Astrocyte of the spinal cord (primary cell): ENCODE results near the gene DDX52.

Source experiments
- DNase-seq: peaks from one replicate; pipeline ENCODE4 v3.0.0; 2011; ENCODE audit warnings: low read depth, low spot score
- H3K4me3 ChIP-seq: 2 replicates; pipeline ENCODE4 v1.5.1; 2011; ENCODE audit warnings: low read depth, mild to moderate bottlenecking, low read length, moderate library complexity
- CTCF ChIP-seq: IDR thresholded peaks from 2 replicates; pipeline ENCODE4 v1.5.1; 2012; ENCODE audit warnings: low read depth, mild to moderate bottlenecking, low read length, inconsistent platforms
- in situ Hi-C: cut with HindIII; loops from 2 replicates; pipeline ENCODE4 v1.10.0; 2017; ENCODE audit warnings: low sequenced_read_pairs

The DDX52 gene

GRCh38 chr17:37604556-37604955 is 38.7 kb downstream of the DDX52 start:
- in situ Hi-C loops: no loop called here
- H3K4me3 ChIP-seq: no peak overlapping the region

GRCh38 chr17:37598145-37598544 is 45.1 kb downstream of the DDX52 start:
- no peak for TF ChIP-seq CTCF
- no peak for DNase-seq
- in situ Hi-C loops: no loop called here
- H3K4me3 ChIP-seq: no peak overlapping the region

More at GRCh38 chr17:37604556-37604955, 38.7 kb downstream of the DDX52 start:
- TF ChIP-seq CTCF: no peak
- no peak for DNase-seq

- H3K4me3 ChIP-seq: no peak overlapping the region
- DNase-seq: no peak
- TF ChIP-seq CTCF: no peak
- in situ Hi-C loops: no loop called here
Measured at GRCh38 chr17:37592291-37592690, 51.0 kb downstream of the DDX52 start.

- in situ Hi-C loops: no loop called here
- H3K4me3 ChIP-seq: no peak overlapping the region
- no peak for TF ChIP-seq CTCF
- no peak for DNase-seq
Measured at GRCh38 chr17:37585066-37585465, 58.2 kb downstream of the DDX52 start.

- in situ Hi-C loops: no loop called here
- no peak for DNase-seq
- H3K4me3 ChIP-seq: no peak overlapping the region
- no peak for TF ChIP-seq CTCF
Measured at GRCh38 chr17:37576281-37576680, 67.0 kb downstream of the DDX52 start.

GRCh38 chr17:37574427-37574826 is 68.8 kb downstream of the DDX52 start:
- no peak for TF ChIP-seq CTCF
- H3K4me3 ChIP-seq: no peak overlapping the region
- DNase-seq: no peak
- in situ Hi-C loops: no loop called here

- in situ Hi-C loops: no loop called here
- no peak for DNase-seq
- no peak for TF ChIP-seq CTCF
- H3K4me3 ChIP-seq: no peak overlapping the region
Measured at GRCh38 chr17:37571674-37572073, 71.6 kb downstream of the DDX52 start.
